Fibroblast of skin of back (primary cell): ENCODE data around the gene AQP6. TPM values are rescaled to one million over a fixed set of nuclear protein-coding genes. Genes with fewer than 3 reads are reported as not detected.
A peak's percentile ranks its signal among the peaks of the same experiment; 100 is the strongest.

Experiments
- DNase-seq: peaks from one replicate; pipeline ENCODE4 v3.0.0-alpha.2; 2013
- polyA plus RNA-seq, 2 experiments: library from polyadenylated mRNA; unstranded; fragments of 120-200 nt; gene quantifications; one replicate each; pipeline ENCODE4 v1.2.1, GENCODE V29; 2013; ENCODE audit not compliant: insufficient read length in 2 of 2

Gene AQP6
- polyA plus RNA-seq (2013, experiment 1 of 2; ENCODE audit: insufficient read length), result not detected
- not detected for polyA plus RNA-seq (2013, experiment 2 of 2; ENCODE audit: insufficient read length)

- no peak for DNase-seq
Measured at GRCh38 chr12:49972641-49973360, at the start of gene AQP6. AQP6 (plus strand) TSS chr12:49972947; CDS start chr12:49973174, 227 bp downstream.

GRCh38 chr12:49923035-49923644 is 49.6 kb upstream of the AQP6 start:
- no peak for DNase-seq

DNA sequence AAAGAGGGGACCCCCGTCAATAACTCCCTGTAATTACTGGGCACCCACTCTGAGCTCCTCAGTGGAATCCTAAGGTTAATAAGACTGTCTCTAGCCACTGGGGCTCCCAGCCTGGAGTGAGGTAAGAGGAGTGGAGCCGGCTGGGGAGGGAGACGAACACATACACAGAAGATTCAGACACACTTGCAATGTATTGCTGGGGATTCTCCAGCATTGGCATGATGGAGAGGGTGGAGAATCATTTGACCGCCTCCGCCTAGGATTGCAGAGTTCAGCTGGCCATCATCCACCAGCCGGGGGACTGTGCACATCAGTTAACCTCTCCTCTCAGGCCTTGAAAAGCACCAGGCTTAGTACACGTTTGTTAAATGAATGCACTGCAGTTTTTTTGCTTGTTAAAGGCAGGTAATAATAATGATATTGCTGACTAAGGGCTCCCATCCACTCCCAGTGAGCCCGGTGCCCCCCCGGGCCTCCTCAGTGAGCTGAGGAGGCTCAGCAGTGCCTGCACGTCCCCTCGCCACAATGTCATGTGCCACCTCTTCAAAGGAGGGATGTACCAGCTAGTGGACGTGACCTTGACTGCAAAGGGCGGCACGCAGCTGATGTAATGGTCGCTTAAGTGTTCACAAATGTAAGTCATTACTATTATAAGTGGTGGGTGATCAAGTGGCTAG is 48.7 kb upstream of the AQP6 start:
- DNase-seq, result no peak

- DNase-seq, result no peak
Measured at GRCh38 chr12:49924628-49925246, 48.0 kb upstream of the AQP6 start.

DNA sequence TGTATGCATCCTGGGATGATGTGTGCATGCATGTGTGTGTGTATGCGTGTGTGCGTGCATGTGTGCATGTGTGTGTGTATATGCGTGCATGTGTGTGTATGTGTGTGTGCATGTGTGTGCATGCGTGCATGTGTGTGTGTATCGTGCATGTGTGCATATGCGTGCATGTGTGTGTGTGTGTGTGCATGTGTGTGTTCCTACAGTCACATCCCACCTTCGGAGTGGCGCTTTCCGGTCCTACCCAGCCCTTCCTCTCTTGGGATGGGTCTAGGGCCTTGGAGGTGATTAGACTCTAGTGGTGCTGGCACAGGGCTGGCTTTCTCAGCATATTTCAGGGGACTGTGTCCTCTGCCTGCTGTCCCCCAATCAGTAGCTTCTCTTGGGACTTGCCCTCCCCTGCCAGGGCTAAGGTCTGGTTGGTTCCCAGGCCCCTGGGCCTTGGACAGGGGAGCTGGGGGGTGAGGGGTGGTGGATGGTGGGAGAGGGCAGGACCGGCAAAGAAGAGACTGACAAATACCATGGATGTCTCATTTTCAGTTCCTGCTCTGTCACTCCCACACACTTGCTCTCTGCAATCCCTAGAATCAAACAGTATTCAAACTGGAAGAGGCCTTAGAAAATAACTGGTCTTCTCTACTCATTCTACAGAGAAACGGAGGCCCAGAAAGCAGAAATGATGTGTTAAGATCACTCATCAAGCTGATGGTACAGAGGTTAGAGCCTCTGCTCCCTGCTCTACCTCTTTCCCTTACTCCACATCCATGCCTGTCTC is 47.1 kb upstream of the AQP6 start:
- no peak for DNase-seq

DNA sequence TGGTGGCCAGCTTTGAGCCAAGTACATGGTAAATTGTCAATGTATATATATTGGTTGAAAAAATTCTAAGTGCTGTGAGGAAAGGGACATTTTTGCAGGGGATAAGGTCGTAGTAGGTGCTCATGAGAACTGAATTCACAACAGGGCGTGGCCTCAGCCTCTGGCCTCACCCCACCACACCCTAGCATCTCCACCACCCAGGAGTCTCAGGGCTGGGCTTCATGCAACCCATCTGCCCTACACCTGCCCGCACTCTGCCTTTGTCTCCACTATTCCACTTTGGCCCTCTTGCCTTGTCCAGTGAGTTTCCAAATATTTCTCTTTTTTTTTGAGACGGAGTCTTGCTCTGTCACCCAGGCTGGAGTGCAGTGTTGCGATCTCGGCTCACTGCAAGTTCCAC is 44.3 kb upstream of the AQP6 start:
- DNase-seq, result no peak

DNA sequence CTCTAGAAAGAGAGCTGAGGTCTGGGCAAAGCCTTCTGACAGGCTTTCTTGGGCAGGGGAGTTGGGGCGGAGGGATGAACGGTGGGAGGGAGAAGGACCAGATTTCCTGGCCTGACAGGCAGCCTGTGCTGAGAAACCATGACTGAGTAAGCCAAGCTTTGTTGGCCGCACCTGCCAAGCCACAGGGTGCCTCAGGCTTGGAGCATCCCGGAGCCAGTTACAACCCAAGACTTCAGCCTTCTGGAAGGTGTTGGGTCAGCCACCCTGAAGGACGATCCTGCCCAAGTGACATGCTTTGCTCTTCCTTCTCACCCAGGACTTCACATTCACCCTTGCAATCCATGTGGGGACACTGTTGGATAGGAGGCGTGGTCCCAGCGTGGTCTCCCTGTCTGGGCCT is 43.2 kb upstream of the AQP6 start:
- DNase-seq, result no peak

DNA sequence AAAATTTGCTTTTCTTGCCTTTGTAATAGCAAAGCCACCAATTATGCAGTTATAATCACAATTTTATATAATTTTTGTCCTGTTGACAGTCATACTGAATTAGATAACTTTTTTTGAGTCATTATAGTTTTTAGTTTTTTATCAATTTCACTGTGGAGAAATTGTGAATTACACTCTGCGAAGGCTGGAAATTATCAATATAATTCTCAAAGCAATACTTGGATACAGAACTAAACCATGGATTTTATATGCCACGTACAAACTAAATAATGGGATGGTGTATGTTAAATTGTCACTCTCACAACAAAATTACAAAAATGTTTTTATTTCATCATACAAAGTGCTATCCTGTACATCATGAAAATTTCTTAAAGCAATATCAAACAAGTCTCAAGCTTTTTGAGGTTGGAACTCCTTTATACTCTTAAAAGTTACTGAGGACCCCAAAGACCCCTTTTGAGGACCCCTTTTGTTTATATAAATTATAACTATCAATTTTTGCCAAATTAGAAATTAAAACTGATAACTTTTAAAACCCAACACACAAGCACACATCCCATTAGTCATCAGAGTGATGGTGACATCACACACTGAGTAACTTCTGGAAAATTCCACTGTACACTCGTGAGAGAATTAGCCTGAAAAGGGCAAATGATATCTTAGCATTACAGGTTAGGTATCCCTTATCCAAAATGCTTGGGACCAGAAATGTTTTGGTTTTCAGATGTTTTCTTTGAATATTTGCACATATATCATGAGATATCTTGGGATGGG is 42.0 kb upstream of the AQP6 start:
- DNase-seq, result peak; percentile 73

- DNase-seq, result no peak
Measured at GRCh38 chr12:49932023-49932422, 40.7 kb upstream of the AQP6 start.

GRCh38 chr12:49932533-49933130 is 40.1 kb upstream of the AQP6 start:
- no peak for DNase-seq

GRCh38 chr12:49933796-49934195 is 39.0 kb upstream of the AQP6 start:
- DNase-seq, result peak; percentile 40

DNA sequence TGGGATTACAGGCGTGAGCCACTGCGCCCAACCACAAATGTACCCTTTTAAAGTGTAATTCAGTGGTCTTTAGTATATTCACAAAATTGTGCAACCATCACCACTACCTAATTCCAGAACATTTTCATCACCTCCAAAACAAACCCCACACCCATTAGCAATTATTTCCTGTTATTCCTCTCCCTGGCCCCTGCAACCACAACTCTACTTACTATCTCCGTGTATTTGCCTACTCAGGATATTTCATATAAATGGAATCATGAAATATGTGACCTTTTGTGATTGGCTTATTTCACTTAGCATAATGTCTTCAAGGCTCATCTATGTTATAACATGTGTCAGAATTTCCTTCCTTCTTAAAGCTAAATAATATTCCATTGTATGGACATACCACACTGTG is 38.2 kb upstream of the AQP6 start:
- no peak for DNase-seq

- DNase-seq, result no peak
Measured at GRCh38 chr12:49936925-49937324, 35.8 kb upstream of the AQP6 start.

GRCh38 chr12:49937639-49938300 is 35.0 kb upstream of the AQP6 start:
- DNase-seq, result no peak

DNA sequence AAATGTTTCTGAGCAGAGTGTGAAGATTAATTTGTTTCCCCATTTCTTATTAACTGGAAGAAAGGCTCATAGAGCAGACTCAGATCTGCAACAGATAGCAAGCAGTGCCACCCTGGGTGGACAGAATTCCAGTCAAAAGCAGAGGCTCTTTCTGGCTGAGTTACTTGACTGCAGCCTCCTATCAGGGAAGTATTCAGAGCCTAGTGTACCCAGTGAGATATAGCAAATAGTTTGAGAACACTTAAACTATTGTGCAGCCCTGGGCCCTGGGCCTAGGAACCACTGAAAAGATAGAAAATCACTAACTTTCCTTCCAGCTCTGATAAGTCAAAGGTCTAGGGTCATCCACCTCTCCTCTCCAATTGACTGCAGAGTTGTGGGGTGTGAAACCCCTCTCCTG is 33.4 kb upstream of the AQP6 start:
- DNase-seq, result no peak

GRCh38 chr12:49939707-49940106 is 33.0 kb upstream of the AQP6 start:
- DNase-seq, result no peak

DNA sequence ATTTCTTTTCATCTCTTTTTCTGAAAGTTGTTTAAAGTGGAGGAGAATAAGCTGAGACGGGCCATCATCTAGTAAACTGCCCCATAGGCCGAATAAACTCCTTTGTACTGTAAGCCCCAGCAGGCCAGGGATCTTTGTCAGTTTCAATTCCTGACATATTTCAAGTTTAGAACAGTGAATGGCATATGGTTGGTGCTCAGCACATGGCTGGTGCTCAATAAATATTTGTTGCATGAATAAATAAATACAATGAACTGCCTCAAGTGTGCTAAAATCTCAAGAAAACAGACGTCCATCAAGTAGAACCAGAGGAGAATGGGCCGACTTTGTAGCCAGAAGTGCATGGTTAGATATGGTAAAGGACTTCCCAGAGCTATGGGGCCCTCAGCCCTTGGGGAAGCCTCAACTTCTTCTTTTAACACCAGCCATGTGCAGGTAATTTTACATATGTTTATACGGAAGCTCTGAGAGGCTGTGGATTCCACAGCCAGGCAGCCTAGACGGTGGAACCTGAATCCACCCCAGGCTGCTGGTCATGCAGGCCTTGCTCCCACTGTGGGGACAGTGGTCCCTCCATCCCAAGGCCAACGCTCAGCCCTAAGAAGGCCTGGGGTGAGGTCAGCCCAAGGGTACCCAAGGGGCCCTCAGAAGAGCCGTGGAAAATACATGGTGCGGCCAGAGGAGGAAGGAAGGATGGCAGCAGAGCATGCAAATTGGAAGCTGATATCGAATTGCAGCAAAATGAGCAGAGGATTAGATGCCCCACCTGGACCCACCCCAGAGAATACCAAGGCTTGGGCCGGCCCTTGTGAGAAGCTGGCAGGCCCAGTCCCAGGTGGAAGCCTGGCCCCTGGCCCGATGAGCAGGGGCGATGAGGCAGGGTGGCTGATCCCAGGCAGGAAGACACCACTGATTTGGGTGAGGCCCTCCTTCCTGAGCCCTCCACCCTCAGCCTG is 30.9 kb upstream of the AQP6 start:
- no peak for DNase-seq

GRCh38 chr12:49942512-49942893 is 30.2 kb upstream of the AQP6 start:
- no peak for DNase-seq

- DNase-seq, result no peak
Measured at GRCh38 chr12:49942921-49943624, 29.7 kb upstream of the AQP6 start.
